Brain pericyte (primary cell): ENCODE measurements around the gene GDE1.

ENCODE experiments used
- DNase-seq: peaks from one replicate; pipeline ENCODE4 v3.0.0-alpha.2; 2012; ENCODE audit warnings: low read depth, low spot score

GDE1 gene

GRCh38 chr16:19486750-19487325 lies 35.1 kb downstream of the GDE1 start:
- no peak for DNase-seq

- DNase-seq = no peak
Observed at GRCh38 chr16:19486051-19486450, 35.8 kb downstream of the GDE1 start.

DNA sequence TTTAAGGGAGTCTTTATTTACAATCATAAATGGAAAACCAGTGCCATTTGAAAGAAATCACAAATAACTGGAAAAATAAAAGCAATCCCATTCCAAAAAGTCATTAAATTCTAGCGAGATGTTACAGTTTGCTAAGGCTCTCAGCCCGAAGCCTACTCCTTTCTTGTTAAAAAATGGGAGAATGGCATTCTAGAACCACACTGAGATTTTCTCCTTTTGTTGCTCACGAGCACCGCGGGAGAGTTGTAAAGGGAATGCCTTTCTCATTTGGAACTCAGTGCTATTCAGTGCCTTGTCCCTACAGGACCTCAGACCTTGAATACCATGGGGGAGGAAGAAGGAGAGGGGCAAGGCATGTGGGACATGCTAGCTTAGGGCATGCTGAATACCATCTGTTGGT lies 36.3 kb downstream of the GDE1 start:
- DNase-seq = no peak

DNA sequence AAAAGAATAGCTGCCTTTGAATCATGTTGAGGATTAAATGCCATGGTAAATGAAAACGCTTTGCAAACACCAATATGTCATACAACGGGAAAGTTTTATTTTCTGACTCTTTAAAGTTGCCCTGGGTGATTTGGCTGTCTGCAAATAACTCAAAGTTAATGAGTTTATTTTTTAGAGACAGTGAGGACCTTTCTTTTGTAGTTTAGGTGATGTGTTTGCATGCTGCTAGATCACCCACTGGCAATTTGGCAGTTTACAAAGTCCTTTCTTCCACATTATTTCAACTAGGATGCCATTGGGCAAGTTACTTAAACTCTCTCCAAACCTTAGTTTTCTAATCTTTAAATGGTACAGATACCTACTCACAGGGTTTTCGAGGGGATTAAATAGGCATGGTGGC lies 37.8 kb downstream of the GDE1 start:
- no peak for DNase-seq

GRCh38 chr16:19482291-19482690 lies 39.6 kb downstream of the GDE1 start:
- no peak for DNase-seq

GRCh38 chr16:19481769-19482168 lies 40.1 kb downstream of the GDE1 start:
- DNase-seq = no peak

- DNase-seq = no peak
Observed at GRCh38 chr16:19481296-19481695, 40.6 kb downstream of the GDE1 start.

GRCh38 chr16:19479302-19479721 lies 42.6 kb downstream of the GDE1 start:
- DNase-seq = no peak

GRCh38 chr16:19478505-19478904 lies 43.4 kb downstream of the GDE1 start:
- DNase-seq = no peak

GRCh38 chr16:19474617-19475016 lies 47.3 kb downstream of the GDE1 start:
- no peak for DNase-seq

GRCh38 chr16:19472482-19472881 lies 49.4 kb downstream of the GDE1 start:
- no peak for DNase-seq

GRCh38 chr16:19468300-19468699 lies 53.6 kb downstream of the GDE1 start:
- DNase-seq = no peak

DNA sequence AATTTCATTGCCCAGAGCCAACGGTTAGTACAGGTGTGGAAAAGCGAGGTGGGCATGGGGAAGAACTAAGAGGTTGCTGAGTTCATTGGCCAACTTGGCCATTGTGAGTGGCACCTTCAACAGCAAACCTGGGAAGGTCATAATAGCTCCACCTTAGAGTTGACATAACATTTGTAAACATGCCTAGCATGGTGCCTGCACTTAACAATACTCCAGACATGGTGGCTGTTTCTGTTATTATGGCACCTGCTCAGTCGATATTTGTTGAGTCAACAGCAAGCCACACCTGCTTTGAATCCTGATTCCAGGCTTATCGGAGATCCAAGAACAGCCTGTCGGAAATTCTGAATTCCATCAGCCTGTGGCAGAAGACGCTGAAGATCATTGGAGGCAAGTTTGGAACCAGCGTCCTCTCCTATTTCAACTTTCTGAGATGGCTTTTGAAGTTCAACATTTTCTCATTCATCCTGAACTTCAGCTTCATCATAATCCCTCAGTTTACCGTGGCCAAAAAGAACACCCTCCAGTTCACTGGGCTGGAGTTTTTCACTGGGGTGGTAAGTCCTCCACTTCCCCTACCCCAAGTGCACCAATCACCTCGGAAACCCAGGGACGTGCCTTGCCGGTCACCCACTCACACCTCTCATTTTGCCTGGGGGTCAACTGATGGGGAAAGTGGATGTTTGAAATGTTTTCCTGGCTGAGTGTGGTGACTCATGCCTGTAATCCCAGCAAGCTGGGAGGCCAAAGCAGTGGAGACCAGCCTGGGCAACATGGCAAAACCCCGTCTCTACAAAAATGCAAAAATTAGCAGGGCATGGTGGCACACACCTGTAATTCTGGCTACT lies 58.2 kb downstream of the GDE1 start:
- no peak for DNase-seq

DNA sequence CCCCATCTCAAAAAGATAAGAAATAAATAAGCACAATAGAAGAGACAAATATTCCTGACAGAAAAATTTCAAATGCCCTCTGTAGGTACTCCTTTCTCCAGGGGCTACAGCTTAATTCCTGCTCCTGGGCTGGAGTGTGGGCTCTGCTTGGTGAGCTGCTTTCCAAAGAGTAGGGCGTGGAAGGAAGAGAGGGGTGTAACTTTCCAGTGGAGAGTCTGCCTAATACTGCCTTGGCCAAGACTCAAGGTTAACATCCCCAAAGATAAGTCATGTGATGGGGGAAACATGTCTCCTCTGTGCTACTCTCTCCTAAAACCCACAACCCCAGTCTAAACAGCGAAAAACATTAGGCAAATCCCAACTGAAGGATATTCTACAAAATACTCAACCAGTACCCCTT lies 61.5 kb downstream of the GDE1 start:
- DNase-seq = no peak

- DNase-seq = no peak
Observed at GRCh38 chr16:19458722-19459379, 63.0 kb downstream of the GDE1 start.
